GM12878 (cell line): ENCODE data around the gene GAREM1. TPM values are rescaled to one million over a fixed set of nuclear protein-coding genes. Genes with fewer than 3 reads are reported as not detected.

Source experiments
- ATAC-seq: fragments of 200-7000 bp; cut with Tn5 transposase; 3 replicates; pipeline ENCODE4 v1.9.1; 2020; ENCODE audit warnings: mild to moderate bottlenecking, moderate library complexity
- BruUV-seq: library from RNA; stranded (reverse); fragments of 400-500 nt; replicated peaks from 2 replicates; lab custom pipeline; 2021; lab: Mats Ljungman, UMichigan
- CTCF ChIA-PET: fragments of 300-600 bp; sonication (Branson Sonifier 250); formaldehyde crosslinking; extraction: SDS; loops from one replicate; lab custom pipeline; 2021; ENCODE audit warnings: inconsistent platforms; lab: Yijun Ruan, JAX
- POLR2A ChIA-PET: fragments of 350-600 bp; formaldehyde crosslinking; extraction: SDS; loops from one replicate; lab custom pipeline; 2021; ENCODE audit warnings: inconsistent platforms; lab: Charles Lee
- RAD21 ChIA-PET: fragments of 300-600 bp; sonication (Branson Sonifier 250); formaldehyde crosslinking; loops from one replicate; lab custom pipeline; 2023; ENCODE audit warnings: antibody characterized with exemption; ENCODE audit not compliant: unreplicated experiment; lab: Charles Lee
- SMC1A ChIA-PET: fragments of 300-600 bp; sonication (Branson Sonifier 250); formaldehyde crosslinking; loops from one replicate; lab custom pipeline; 2023; ENCODE audit not compliant: unreplicated experiment, uncharacterized antibody; lab: Charles Lee
- DNase-seq: peaks from one replicate; pipeline ENCODE4 v3.0.0-alpha.2; 2011; ENCODE audit warnings: low read depth, low spot score
- FAIRE-seq: peaks from 3 replicates; lab custom pipeline; 2011; peaks lifted over from hg19 to GRCh38; lab: Jason Lieb, UNC
- H2AFZ ChIP-seq: 2 replicates; pipeline ENCODE4 v1.6.0; 2011; ENCODE audit warnings: low read depth, low read length, control low read depth; ENCODE audit not compliant: control insufficient read depth
- H3K27ac ChIP-seq: 2 replicates; pipeline ENCODE4 v1.5.1; 2011; ENCODE audit warnings: control low read depth; ENCODE audit not compliant: control insufficient read depth, insufficient read depth
- H3K27me3 ChIP-seq, 2 experiments: replicated peaks in 1 of 2; 2 replicates each; pipeline versions ENCODE4 v1.6.0 to v1.6.1; 2011; ENCODE audit warnings: low read length in 1 of 2; ENCODE audit not compliant: control insufficient read depth in 2 of 2, insufficient read depth in 2 of 2
- H3K36me3 ChIP-seq, 2 experiments: 2 replicates each; pipeline ENCODE4 v1.5.1; 2011; ENCODE audit warnings: low read length in 1 of 2; ENCODE audit not compliant: control insufficient read depth in 2 of 2, insufficient read depth in 2 of 2
- H3K4me1 ChIP-seq: 2 replicates; pipeline ENCODE4 v1.6.1; 2011; ENCODE audit warnings: mild to moderate bottlenecking, low read length, moderate library complexity, mixed read lengths; ENCODE audit not compliant: control insufficient read depth, insufficient read depth
- H3K4me2 ChIP-seq: 2 replicates; pipeline ENCODE4 v1.6.0; 2011; ENCODE audit warnings: control low read depth; ENCODE audit not compliant: control insufficient read depth, insufficient read depth
- H3K4me3 ChIP-seq: fragments of 200-600 bp; sonication (generic); 2 replicates; pipeline ENCODE4 v1.5.1; 2016
- H3K79me2 ChIP-seq: 2 replicates; pipeline ENCODE4 v1.6.0; 2011; ENCODE audit warnings: low read length; ENCODE audit not compliant: control insufficient read depth, insufficient read depth
- H3K9ac ChIP-seq: 2 replicates; pipeline ENCODE4 v1.8.0; 2011; ENCODE audit warnings: low read length, control low read depth, mixed read lengths; ENCODE audit not compliant: control insufficient read depth, insufficient read depth
- H3K9me3 ChIP-seq: replicated peaks from 3 replicates; pipeline ENCODE4 v1.5.1; 2011; ENCODE audit warnings: mild to moderate bottlenecking, low read length; ENCODE audit not compliant: control insufficient read depth, insufficient read depth
- H4K20me1 ChIP-seq: 2 replicates; pipeline ENCODE4 v1.6.0; 2011; ENCODE audit not compliant: control insufficient read depth, insufficient read depth
- ATF7 ChIP-seq: fragments of 450-650 bp; IDR thresholded peaks from 2 replicates; pipeline ENCODE4 v1.6.1; 2016; ENCODE audit warnings: low read depth, mild to moderate bottlenecking
- BHLHE40 ChIP-seq, 2 experiments: fragments of 450-650 bp in 1 of 2; IDR thresholded peaks; 2 replicates each; pipeline ENCODE4 v1.6.1; 2011 to 2017; ENCODE audit warnings: low read depth in 2 of 2, borderline replicate concordance in 1 of 2, improper control_type of control experiment in 1 of 2, low read length in 1 of 2, mild to moderate bottlenecking in 1 of 2
- IRF4 ChIP-seq: IDR thresholded peaks from 2 replicates; pipeline ENCODE4 v1.6.1; 2011; ENCODE audit warnings: low read depth, low read length
- NRF1 ChIP-seq: conservative IDR thresholded peaks from 2 replicates; pipeline ENCODE4 v1.6.1; 2011; ENCODE audit warnings: mild to moderate bottlenecking, low read depth, low read length, improper control_type of control experiment
- SKIL ChIP-seq: fragments of 450-650 bp; IDR thresholded peaks from 2 replicates; pipeline ENCODE4 v1.6.1; 2017; ENCODE audit warnings: mild to moderate bottlenecking, low read depth, inconsistent platforms; ENCODE audit not compliant: poor library complexity, severe bottlenecking
- SPI1 ChIP-seq: IDR thresholded peaks from 2 replicates; pipeline ENCODE4 v1.6.1; 2011; ENCODE audit warnings: low read depth, mild to moderate bottlenecking, low read length, moderate library complexity, borderline replicate concordance; ENCODE audit not compliant: insufficient read depth
- ZNF687 ChIP-seq: fragments of 450-650 bp; IDR thresholded peaks from 2 replicates; pipeline ENCODE4 v1.6.1; 2017; ENCODE audit warnings: mild to moderate bottlenecking, moderate library complexity
- ZZZ3 ChIP-seq: IDR thresholded peaks from 2 replicates; pipeline ENCODE4 v1.6.1; 2011; ENCODE audit warnings: low read depth; ENCODE audit not compliant: control insufficient read depth, insufficient read length
- WGBS: methylation state at CpG from one replicate; pipeline ENCODE4 v1.1.6; 2016; ENCODE audit warnings: low lambda C conversion rate; ENCODE audit not compliant: insufficient replicate concordance, insufficient coverage; ENCODE audit errors: missing lambda C conversion rate; 5-methylcytosine and 5-hydroxymethylcytosine counted together
- in situ Hi-C: fragments of 300-500 bp; cut with MboI; formaldehyde crosslinking; loops from 9 replicates; pipeline ENCODE4 v1.14.3; 2018; ENCODE audit warnings: mixed read lengths
- intact Hi-C: fragments of 100-400 bp; cut with micrococcal nuclease; formaldehyde crosslinking; loops from one replicate; pipeline ENCODE4 v1.14.2; 2022; ENCODE audit not compliant: unreplicated experiment
- polyA plus RNA-seq, 11 experiments: library from polyadenylated mRNA; depleted of rRNA in 4 of 11; unstranded in 6 of 11; stranded (reverse) in 5 of 11; fragments of >200 nt; fragmentation: Nextera tagmentation in 4 of 11; fragmentation: Illumina TruSeq in 1 of 11; extraction: Ambion mirVana in 4 of 11; extraction: Trizol in 1 of 11; gene quantifications; 1 replicate in 1 of 11; 2 replicates in 10 of 11; pipeline versions ENCODE4 v1.2.1 to v1.2.3, GENCODE V29; 2011 to 2016; ENCODE audit warnings: inconsistent platforms in 2 of 11, missing spikeins in 2 of 11, low read depth in 1 of 11
- total RNA-seq, 4 experiments: library from RNA; depleted of rRNA in 3 of 4; stranded (reverse); fragments of >200 nt in 3 of 4; fragmentation: Illumina TruSeq in 1 of 4; extraction: Trizol in 1 of 4; gene quantifications; 2 replicates each; pipeline versions ENCODE4 v1.2.1 to v1.2.3, GENCODE V29; 2013 to 2021

GAREM1 gene
- total and polyA plus RNA-seq, 10 of the 15 experiments (the other 5 are each of a cell fraction or from before 2014, with no cell fraction given): 0.05 to 0.29 (median 0.05) TPM; not detected in 7

GRCh38 chr18:32276256-32276655 is 194.4 kb downstream of the GAREM1 start:
- in situ Hi-C loops: loop anchor here (10.0 kb wide), 1 partner anchor 279 kb away; no protein-coding TSS in a partner anchor
- ATAC-seq (no peak), FAIRE-seq (no peak), DNase-seq (no peak)
- BruUV-seq: no TSS peak
- H3K9me3 ChIP-seq: no peaks in the 10 kb centered on the region
- no peak overlapping the region for H3K27ac ChIP-seq
- no peaks in the 10 kb centered on the region for H3K36me3 ChIP-seq
- intact Hi-C loops: loop anchor here (10.0 kb wide), 1 partner anchor 199 kb away; the partner anchor contains the start of gene GAREM1
- no peak overlapping the region for H3K4me2 ChIP-seq
- SMC1A ChIA-PET: interaction anchor here (0.6 kb wide), 1 partner anchor 104 kb away, joined by 3 read pairs; no protein-coding TSS in a partner anchor
- CTCF ChIA-PET: interaction anchor here (3.4 kb wide), 1 partner anchor 13 kb away, joined by 16 read pairs; no protein-coding TSS in a partner anchor
- no peak overlapping the region for H3K4me3 ChIP-seq
- H4K20me1 ChIP-seq: no peaks in the 10 kb centered on the region
- H3K27me3 ChIP-seq: peaks cover 0 to 6% of the 10 kb centered on the region in 2 experiments; a peak in 2 of 4 replicates
- WGBS: 56% methylated on average over 2 of the region's 2 CpGs
- TF ChIP-seq SPI1 (no peak), IRF4 (no peak), ATF7 (no peak)
- H3K4me1 ChIP-seq: no peaks in the 10 kb centered on the region
- no peak overlapping the region for H2AFZ ChIP-seq
- H3K79me2 ChIP-seq: no peaks in the 10 kb centered on the region
- no peak overlapping the region for H3K9ac ChIP-seq
- RAD21 ChIA-PET: no interaction called here
- POLR2A ChIA-PET: no interaction called here

GRCh38 chr18:32275221-32275620 is 195.5 kb downstream of the GAREM1 start:
- BruUV-seq: no TSS peak
- ATAC-seq: no peak
- ChIA-PET CTCF (interaction anchor here (3.4 kb wide), 1 partner anchor 14 kb away, joined by 16 read pairs; no protein-coding TSS in a partner anchor), POLR2A (no interaction called here), SMC1A (no interaction called here), RAD21 (no interaction called here)
- Histone ChIP-seq H3K4me3 (no peak overlapping the region), H2AFZ (no peak overlapping the region), H3K9me3 (no peaks in the 10 kb centered on the region), H3K4me1 (no peaks in the 10 kb centered on the region), H4K20me1 (no peaks in the 10 kb centered on the region), H3K4me2 (no peak overlapping the region), H3K9ac (no peak overlapping the region), H3K27ac (no peak overlapping the region), H3K36me3 (no peaks in the 10 kb centered on the region), H3K27me3 (peaks cover 0 to 6% of the 10 kb centered on the region in 2 experiments; a peak in 2 of 4 replicates), H3K79me2 (no peaks in the 10 kb centered on the region)
- FAIRE-seq: no peak
- WGBS: 69% methylated on average over 8 of the region's 8 CpGs
- in situ Hi-C loops (loop anchor here (10.0 kb wide), 1 partner anchor 280 kb away; no protein-coding TSS in a partner anchor), intact Hi-C loops (loop anchor here (10.0 kb wide), 1 partner anchor 200 kb away; the partner anchor contains the start of gene GAREM1)
- no peak for DNase-seq
- TF ChIP-seq ZNF687 (no peak), SKIL (no peak), ZZZ3 (no peak), NRF1 (no peak), BHLHE40 (IDR thresholded peaks at IDR 0.05; ENCODE audit: borderline replicate concordance in 1 of 2, low read depth in 2 of 2, low read length in 1 of 2) (no peak)
